ENCODE results near the gene SNX19.

DNA sequence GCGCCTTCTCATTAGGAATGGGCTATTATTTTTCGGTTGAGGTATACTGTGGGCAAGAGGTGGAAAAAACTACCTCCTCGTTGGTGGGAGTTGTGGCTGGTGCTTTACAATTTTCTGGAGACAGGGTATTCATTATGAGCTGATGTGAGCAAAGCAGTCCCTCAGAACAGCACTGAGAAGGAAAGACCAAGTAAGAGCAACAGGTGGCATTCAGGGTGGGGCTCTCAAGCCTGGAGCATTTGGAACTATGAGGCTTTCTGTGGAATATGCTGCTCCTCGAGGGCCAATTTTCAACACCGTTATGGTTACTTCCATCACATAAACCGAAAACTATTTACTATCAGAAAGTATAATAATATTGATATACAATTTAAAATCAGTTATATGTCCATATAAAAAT, 3.7 kb downstream of the SNX19 start:
- no peak for TF ChIP-seq EZH2 (IDR thresholded peaks at IDR 0.05; ENCODE audit: insufficient read depth, low read length)
- no peak for TF ChIP-seq CTCF (IDR thresholded peaks at IDR 0.05; ENCODE audit: insufficient read depth, low read depth, low read length)

All from astrocyte (in vitro differentiated cells and primary cell).